GM13977 (cell line): Measurements from ENCODE around the gene SARDH.

Experiments
- DNase-seq: peaks from one replicate; pipeline ENCODE4 v3.0.0; 2012; ENCODE audit warnings: low spot score
- in situ Hi-C: fragments of 300-500 bp; cut with MboI; formaldehyde crosslinking; loops from one replicate; pipeline ENCODE4 v1.12.0; 2022; ENCODE audit warnings: low sequenced_read_pairs, low pct_unique_long_range_greater_than_20kb, mixed read lengths, inconsistent platforms; ENCODE audit not compliant: unreplicated experiment
- TF ChIP-seq, protein P1 (sequence below): IDR thresholded peaks from 2 replicates; pipeline ENCODE4 v1.5.1; 2012; ENCODE audit warnings: mild to moderate bottlenecking, control low read depth; ENCODE audit not compliant: insufficient read depth; ENCODE audit errors: extremely low read depth, missing control alignments

Gene SARDH

DNA sequence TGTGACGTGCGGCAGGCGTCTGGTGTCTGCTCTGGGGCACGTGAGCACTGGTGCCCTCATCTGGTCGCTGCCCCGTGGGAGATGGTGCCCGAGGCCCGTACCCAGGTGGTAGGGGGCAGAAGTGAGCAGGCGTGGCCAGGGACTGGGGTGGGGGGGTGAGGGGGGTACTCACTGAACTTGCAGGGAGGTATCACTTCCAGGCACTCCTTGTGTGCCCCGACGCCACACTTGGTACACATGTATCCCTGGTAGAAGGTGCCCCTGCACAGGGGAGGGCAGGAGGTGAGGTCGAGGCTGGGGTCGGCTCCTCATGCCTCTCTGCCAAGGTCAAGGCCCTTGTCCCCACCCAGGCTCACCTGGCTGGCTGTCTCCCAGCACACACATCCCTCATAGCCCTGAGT lies 45.2 kb upstream of the SARDH start:
- in situ Hi-C loops = loop anchor here (10.0 kb wide), 1 partner anchor 211 kb away; the partner anchor contains the start of gene VAV2
- no peak for DNase-seq
- TF ChIP-seq, protein P1, sequence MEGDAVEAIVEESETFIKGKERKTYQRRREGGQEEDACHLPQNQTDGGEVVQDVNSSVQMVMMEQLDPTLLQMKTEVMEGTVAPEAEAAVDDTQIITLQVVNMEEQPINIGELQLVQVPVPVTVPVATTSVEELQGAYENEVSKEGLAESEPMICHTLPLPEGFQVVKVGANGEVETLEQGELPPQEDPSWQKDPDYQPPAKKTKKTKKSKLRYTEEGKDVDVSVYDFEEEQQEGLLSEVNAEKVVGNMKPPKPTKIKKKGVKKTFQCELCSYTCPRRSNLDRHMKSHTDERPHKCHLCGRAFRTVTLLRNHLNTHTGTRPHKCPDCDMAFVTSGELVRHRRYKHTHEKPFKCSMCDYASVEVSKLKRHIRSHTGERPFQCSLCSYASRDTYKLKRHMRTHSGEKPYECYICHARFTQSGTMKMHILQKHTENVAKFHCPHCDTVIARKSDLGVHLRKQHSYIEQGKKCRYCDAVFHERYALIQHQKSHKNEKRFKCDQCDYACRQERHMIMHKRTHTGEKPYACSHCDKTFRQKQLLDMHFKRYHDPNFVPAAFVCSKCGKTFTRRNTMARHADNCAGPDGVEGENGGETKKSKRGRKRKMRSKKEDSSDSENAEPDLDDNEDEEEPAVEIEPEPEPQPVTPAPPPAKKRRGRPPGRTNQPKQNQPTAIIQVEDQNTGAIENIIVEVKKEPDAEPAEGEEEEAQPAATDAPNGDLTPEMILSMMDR = no peak

DNA sequence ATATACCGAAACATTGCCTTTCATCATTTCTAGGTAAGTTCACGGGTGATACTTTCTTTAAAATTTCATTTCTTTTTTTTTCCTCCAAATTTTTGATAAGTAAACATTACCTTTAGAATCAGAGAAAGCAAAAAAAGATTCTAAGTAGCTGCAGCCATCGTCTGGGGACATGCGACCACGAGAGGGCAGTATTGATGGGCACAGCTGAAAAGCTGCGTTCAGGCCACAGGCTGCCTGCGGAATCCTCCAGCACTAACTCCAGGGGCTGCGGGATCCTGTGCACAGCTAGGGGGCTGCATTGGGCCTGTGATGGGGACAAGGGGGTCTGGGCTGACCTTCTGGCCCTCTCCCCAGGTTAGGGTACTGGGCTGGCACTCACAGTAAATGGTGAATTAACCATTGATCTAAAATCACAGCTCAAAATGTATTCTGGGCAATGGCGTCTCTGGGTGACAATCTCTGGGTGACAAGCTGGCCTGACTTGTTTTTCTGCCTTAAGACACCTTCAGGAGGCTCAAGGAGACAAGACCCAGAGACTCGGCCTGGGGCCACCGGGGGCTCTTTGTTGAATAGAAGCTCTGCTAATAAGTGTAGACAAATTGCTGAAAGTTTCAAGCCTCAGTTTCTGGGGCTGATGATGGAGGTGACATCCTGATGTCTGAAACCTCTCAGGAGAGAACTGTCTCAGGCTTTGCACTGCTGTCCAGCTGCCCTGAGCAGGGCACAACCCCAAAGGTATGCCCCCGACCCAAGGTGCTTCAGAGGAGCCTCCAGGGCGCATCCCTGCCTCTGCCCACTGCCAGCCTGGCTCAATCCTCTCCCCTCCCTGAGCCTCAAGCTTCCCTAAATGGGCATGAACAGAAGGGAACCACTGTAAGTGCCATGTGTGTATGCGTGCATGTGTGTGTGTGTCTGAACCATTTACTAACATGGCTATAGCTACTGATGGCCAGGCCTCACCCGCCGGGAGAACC lies 44.3 kb upstream of the SARDH start:
- in situ Hi-C loops = loop anchor here (10.0 kb wide), 1 partner anchor 212 kb away; the partner anchor contains the start of gene VAV2
- DNase-seq = peak; percentile 83
- TF ChIP-seq, protein P1 = peak; percentile 88

DNA sequence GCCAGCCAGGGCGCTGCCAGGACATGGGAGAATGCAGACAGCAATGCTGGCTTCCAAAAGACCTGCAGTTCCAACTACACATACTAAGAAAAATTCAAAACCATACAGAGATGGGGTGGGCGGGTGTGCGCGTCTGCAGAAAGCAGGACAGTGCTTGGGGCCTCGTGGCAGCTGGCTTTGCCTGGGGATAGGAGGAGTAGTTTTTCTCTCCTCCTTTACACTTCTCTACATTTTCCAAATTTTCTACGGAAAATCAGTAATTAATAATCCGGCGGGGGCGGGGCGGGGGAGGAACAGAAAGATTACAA lies 43.6 kb upstream of the SARDH start:
- no peak for DNase-seq
- TF ChIP-seq, protein P1 = no peak
- in situ Hi-C loops = loop anchor here (10.0 kb wide), 1 partner anchor 213 kb away; the partner anchor contains the start of gene VAV2

DNA sequence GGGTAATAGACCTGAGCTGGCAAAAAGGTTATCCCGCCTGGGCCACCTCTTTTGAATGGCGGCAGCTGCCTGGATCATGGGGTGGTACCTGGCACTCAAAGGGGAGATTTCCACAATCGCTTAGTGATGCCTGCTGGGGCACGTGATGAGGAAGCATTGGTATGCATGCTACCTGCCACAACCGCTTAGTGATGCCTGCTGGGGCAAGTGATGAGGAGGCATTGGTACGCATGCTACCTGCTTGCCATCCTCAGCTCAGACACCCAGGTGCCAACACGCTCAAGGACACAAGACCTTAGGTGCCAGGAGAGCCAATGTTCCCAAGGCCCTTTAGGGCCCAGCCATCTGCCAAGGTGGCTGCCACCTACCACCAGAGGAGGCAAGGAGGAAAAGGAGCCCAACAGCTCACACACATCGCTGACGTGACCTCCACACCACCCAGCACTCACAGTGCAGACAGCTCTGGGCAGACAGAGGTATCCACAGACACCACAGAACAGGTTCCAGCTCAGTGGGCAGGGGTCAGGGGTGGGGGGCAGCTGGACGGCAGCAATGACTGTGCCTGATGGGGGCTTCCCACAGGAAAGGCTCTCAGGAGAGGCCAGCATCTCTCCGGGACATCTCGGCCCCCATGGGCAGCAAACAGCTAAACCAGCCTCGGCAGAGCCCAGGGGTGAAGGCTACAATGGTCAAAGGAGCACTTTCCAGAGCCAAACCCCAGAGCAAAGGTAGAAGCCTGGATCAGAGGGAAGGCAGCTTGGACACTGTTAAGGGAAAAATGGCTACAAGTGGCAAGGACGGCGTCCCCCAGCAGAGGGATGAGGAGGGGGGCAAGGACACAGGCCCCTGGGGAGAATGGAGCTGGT lies 43.0 kb upstream of the SARDH start:
- TF ChIP-seq, protein P1 = no peak
- no peak for DNase-seq
- in situ Hi-C loops = loop anchor here (10.0 kb wide), 1 partner anchor 214 kb away; the partner anchor contains the start of gene VAV2

DNA sequence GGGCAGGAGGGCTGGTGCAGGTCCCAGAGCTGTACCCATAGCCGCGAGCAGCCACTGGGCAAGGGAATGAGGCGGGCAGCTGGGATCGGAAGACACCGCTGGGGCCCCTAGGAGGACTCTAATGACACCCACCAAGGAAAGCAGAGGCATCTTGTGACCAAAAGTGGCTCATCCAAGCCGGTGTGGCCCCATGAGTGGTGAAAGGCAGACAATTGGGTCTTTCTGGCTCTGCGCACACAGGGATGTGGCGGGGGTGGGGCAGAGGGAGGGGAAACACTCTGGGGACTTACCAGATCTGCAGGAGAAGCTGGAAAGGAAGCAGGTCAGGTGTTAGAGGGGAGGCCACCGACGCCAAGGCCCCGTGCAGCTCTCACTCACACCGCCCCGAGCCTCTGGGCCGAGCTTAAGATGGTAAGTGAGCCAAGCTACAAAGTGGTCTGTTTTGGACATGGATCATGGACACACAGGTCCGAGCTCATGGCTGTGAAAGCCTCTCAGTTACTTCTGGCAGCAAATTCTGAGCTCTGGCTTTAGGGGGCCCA lies 42.3 kb upstream of the SARDH start:
- TF ChIP-seq, protein P1 = no peak
- in situ Hi-C loops = loop anchor here (10.0 kb wide), 1 partner anchor 214 kb away; the partner anchor contains the start of gene VAV2
- no peak for DNase-seq
